ENCODE measurements around the gene HDAC9.

GRCh38 chr7:18754766-18755165 is 259.2 kb downstream of the HDAC9 start:
- no peak for TF ChIP-seq EZH2 (IDR thresholded peaks at IDR 0.05; ENCODE audit: borderline replicate concordance, low read depth, low read length, severe bottlenecking)
- TF ChIP-seq CTCF (IDR thresholded peaks at IDR 0.05; ENCODE audit: borderline replicate concordance, extremely low read depth, low read length, poor library complexity, severe bottlenecking), result no peak

Data from DND-41 (cell line).